KOPT-K1 (cell line): Measurements from ENCODE around the gene GRAMD2B.
"Not testable (repeated sequence)": the region's sequence is repeated elsewhere in the genome, so short reads cannot be mapped to it uniquely, and the experiment has no call there.

Experiments
- H3K27ac ChIP-seq: fragments of 200-600 bp; sonication (generic); 2 replicates; pipeline ENCODE4 v1.5.1; 2016; ENCODE audit warnings: antibody characterized with exemption, mild to moderate bottlenecking, low read depth, low read length; ENCODE audit not compliant: poor library complexity, severe bottlenecking
- H3K36me3 ChIP-seq: fragments of 200-600 bp; sonication (generic); 2 replicates; pipeline ENCODE4 v1.5.1; 2017; ENCODE audit warnings: antibody characterized with exemption, mild to moderate bottlenecking, low read length, moderate library complexity; ENCODE audit not compliant: insufficient read depth
- H3K9me3 ChIP-seq: fragments of 200-600 bp; sonication (generic); 2 replicates; pipeline ENCODE4 v1.5.1; 2017; ENCODE audit warnings: antibody characterized with exemption, low read length, mild to moderate bottlenecking; ENCODE audit not compliant: insufficient read depth, poor library complexity, severe bottlenecking

Gene GRAMD2B, protein sequence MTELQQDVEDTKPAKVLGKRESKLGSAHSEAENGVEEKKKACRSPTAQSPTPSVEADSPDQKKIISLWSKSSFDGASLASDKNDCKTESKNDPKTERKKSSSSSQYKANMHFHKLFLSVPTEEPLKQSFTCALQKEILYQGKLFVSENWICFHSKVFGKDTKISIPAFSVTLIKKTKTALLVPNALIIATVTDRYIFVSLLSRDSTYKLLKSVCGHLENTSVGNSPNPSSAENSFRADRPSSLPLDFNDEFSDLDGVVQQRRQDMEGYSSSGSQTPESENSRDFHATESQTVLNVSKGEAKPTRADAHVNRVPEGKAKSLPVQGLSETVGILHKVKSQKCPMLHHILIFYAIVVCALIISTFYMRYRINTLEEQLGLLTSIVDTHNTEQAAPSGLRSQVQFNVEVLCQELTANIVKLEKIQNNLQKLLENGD

DNA sequence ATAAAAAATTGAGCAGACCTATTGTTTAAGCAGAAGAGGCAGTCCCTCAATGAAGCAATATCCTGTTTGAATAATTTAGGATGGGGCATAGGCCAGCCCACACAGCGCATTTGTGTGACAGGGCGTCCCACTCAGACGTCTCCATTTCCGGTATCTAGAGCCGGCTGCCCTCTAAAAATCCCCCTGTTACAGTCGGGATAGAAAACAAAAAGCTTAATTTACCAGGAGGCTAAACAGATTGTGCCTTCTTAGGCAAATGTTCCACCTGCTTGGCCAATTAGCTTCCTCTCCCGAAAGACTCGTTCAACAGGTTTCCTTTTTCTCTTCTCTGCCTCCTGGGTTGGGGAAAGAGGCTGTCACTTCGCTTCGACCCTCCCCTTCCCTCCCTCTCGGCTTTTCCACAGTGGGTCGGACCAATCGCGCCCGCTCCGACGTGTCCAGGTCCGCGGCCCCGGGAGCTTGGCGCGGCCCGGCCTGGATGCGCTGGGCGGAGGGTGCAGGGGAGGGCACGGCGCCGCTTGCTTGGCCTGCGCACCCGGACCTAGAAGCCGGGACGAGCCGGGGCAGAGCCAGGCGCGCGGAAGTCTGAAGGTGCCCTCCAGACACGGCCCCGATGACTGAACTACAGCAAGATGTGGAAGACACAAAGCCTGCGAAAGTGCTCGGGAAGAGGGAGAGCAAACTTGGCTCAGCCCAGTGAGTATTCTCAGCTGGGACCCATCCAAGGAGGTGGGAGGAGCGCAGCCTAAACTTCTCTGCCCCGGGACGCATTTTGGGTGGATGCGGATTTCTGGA, at the start of gene GRAMD2B:
GRAMD2B (plus strand) TSS at position 416 of the 795 bp plus-strand sequence; CDS start at position 614, 198 bp downstream.
- Histone ChIP-seq H3K36me3 (no peaks in the 10 kb centered on the region), H3K27ac (peak within 1 kb of the TSS; percentile 49), H3K9me3 (no peaks in the 10 kb centered on the region)

- H3K9me3 ChIP-seq, result no peaks in the 10 kb centered on the region
- H3K27ac ChIP-seq, result no peak overlapping the region
- H3K36me3 ChIP-seq, result no peaks in the 10 kb centered on the region
These were observed 49.1 kb upstream of the GRAMD2B start for GRCh38 chr5:126374109-126374416.

DNA sequence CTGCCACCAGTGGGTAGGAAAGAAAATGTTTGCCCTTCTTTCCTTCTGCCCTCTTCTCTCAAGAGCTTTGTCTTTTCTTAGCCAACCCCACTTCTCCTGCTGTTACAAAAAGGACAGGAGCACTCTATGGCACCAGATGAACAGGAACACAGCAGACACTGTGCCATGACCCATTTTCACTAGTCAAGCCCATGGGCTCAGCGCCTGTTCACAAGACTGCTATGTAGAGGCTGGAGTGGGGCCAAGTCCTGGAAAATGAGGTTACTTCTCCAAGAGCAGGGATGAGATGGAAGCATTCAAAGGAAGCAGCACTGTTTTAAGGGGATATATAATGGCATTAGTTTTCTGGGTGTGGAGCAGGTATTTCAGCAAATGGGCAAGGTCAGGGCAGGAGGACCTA, 46.8 kb upstream of the GRAMD2B start:
- Histone ChIP-seq H3K36me3 (no peaks in the 10 kb centered on the region), H3K9me3 (peaks cover 2% of the 10 kb centered on the region), H3K27ac (no peak overlapping the region)

- Histone ChIP-seq H3K36me3 (no peaks in the 10 kb centered on the region), H3K9me3 (peaks cover 11% of the 10 kb centered on the region), H3K27ac (no peak overlapping the region)
These were observed 45.8 kb upstream of the GRAMD2B start for GRCh38 chr5:126377424-126377823.

GRCh38 chr5:126380316-126380715, 42.9 kb upstream of the GRAMD2B start:
- not testable (repeated sequence) for H3K36me3 ChIP-seq, H3K27ac ChIP-seq
- peaks cover 11% of the 10 kb centered on the region for H3K9me3 ChIP-seq

GRCh38 chr5:126383246-126383645, 40.0 kb upstream of the GRAMD2B start:
- Histone ChIP-seq H3K9me3 (peaks cover 11% of the 10 kb centered on the region), H3K36me3 (no peaks in the 10 kb centered on the region), H3K27ac (no peak overlapping the region)

DNA sequence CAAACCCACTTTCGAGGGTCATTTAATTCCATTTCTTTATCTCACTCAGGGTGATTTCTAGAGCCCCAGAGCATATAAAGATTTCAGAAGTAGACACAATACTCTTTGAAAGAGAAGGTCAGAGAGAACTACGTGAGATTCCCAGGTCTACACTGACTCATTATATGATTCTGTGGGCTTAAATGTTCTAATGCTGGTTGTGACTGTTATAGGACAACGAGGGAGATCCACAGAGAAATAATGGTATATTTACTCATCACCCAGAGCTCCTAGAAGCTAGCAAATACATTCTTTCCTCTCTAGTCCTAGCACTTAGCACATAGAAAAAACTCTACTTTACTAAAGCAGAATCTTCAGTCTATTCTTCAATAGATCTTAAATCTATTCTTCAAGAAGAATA, 39.4 kb upstream of the GRAMD2B start:
- no peak overlapping the region for H3K27ac ChIP-seq
- no peaks in the 10 kb centered on the region for H3K36me3 ChIP-seq
- peaks cover 11% of the 10 kb centered on the region for H3K9me3 ChIP-seq

DNA sequence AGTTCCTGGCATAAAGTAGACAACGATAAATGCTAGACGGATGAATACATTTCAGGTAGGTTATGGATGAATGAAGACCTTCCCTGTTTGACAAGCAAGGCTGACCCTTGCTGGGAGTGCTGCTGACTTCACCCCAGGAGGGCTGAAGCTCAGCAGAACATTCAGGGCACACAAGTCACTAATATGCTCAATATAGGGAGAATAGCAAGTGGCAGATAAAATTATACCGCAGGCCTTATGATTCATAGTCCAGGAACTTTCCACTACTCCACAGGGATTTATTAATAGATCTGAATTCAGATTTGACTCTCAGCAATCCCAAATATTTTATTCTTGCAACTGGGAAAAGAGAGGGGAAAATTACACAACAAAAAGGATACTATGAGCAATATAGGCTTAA, 38.2 kb upstream of the GRAMD2B start:
- H3K36me3 ChIP-seq, result no peaks in the 10 kb centered on the region
- H3K9me3 ChIP-seq, result peaks cover 11% of the 10 kb centered on the region
- H3K27ac ChIP-seq, result no peak overlapping the region

DNA sequence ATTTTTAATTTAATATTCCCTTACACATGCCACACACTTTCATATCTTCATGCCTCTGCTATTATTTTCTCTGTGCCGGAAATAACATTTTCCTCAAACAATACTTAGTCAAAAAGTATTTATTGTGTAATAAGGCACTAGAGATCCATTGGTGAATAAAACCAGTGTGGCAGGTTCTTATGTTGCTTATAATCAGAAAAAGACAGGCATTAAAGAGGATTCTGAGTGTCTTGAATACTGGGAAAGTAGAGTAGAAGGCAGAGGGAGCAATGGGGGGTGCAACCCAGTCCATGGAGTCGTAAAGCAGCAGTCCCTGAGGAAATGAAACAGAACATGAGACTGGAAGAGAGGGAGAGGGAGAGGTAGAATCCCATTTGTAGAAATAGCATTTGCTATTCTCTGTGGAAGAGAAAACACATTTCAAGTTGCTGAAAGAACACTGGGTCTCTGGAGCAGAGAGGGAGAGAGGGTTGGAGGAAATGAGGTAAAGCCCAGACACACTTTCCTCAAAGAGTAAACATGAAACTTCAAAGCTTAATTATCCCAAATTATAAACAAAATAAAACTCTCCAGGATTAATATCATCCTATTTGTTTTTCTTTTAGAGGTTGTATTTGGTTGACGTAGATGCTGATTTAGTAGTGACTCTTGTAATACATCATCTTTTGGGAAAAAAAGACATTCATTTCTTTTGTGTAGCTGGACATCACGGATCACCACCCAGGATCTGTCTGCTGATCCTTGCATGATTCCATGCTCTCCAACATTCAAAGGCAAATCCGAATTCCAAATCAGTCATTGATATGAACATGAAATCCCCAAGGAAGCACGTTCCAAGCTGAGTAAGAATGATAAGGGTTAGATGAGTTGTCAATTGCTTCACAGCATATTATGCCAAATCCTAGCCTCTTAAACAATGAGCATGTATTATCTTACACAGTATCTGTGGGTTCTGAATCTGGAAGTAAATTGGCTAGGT, 37.4 kb upstream of the GRAMD2B start:
- H3K9me3 ChIP-seq, result peaks cover 11% of the 10 kb centered on the region
- no peak overlapping the region for H3K27ac ChIP-seq
- H3K36me3 ChIP-seq, result no peaks in the 10 kb centered on the region

- no peak overlapping the region for H3K27ac ChIP-seq
- no peaks in the 10 kb centered on the region for H3K36me3 ChIP-seq
- no peaks in the 10 kb centered on the region for H3K9me3 ChIP-seq
These were observed 34.0 kb upstream of the GRAMD2B start for GRCh38 chr5:126389179-126389578.

GRCh38 chr5:126390051-126390450, 33.2 kb upstream of the GRAMD2B start:
- no peaks in the 10 kb centered on the region for H3K9me3 ChIP-seq
- H3K27ac ChIP-seq, result no peak overlapping the region
- H3K36me3 ChIP-seq, result no peaks in the 10 kb centered on the region

DNA sequence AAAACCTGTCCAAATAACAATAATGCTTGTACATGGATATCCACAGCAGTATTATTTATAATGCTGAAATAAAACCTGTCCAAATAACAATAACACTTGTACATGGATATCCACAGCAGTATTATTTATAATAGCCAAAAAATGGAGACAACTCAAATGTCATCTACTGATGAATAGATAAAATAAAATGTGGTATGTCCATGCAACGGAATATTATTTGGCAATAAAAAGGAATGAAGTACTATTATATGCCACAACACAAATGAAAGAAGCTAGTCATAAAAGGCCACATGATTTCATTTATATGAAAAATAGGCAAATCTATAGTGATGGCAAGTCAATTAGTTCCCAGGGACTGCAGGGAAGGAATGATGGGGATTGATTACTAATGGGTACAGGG, 31.8 kb upstream of the GRAMD2B start:
- H3K27ac ChIP-seq, result no peak overlapping the region
- H3K9me3 ChIP-seq, result no peaks in the 10 kb centered on the region
- H3K36me3 ChIP-seq, result no peaks in the 10 kb centered on the region

DNA sequence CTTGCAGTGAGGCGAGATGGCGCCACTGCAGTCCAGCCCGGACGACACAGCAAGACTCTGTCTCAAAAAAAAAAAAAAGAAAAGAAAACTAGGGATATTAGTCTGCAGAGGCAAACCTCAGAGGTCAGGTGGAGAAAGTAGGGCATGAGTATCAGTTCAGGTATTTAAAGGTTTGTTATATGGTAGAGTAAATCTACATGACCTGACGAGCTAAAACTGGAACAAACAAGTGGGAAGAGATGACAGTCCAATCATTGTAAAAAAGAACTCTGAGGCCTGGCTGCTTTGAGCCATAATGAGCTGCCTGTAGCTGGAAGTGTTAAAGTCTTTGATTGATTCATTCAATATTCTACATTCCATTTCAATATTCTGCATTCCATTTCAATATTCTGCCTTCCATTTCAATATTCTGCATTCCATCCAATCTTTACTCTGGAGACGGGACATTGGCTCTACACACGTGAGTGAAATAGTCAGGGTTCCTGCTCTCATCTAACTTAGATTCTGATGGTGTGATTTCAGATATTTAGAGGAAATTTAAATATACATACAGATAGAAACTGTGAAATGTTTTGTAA, 28.9 kb upstream of the GRAMD2B start:
- Histone ChIP-seq H3K36me3 (no peaks in the 10 kb centered on the region), H3K9me3 (no peaks in the 10 kb centered on the region), H3K27ac (no peak overlapping the region)

- no peaks in the 10 kb centered on the region for H3K36me3 ChIP-seq
- H3K9me3 ChIP-seq, result no peaks in the 10 kb centered on the region
- H3K27ac ChIP-seq, result no peak overlapping the region
These were observed 28.0 kb upstream of the GRAMD2B start for GRCh38 chr5:126395198-126395597.
